WI38 (cell line): ENCODE measurements around the gene PAK1.

Experiments used
- H3K4me3 ChIP-seq: 2 replicates; pipeline ENCODE4 v1.5.1; 2011; ENCODE audit warnings: low read depth, mild to moderate bottlenecking, control low read depth, low read length
- TF ChIP-seq, protein P1 (sequence below): IDR thresholded peaks from 2 replicates; pipeline ENCODE4 v1.5.1; 2012; ENCODE audit warnings: low read depth, mild to moderate bottlenecking, control low read depth, low read length

The PAK1 gene

GRCh38 chr11:77515063-77515462 is 41.2 kb upstream of the PAK1 start:
- TF ChIP-seq, protein P1, sequence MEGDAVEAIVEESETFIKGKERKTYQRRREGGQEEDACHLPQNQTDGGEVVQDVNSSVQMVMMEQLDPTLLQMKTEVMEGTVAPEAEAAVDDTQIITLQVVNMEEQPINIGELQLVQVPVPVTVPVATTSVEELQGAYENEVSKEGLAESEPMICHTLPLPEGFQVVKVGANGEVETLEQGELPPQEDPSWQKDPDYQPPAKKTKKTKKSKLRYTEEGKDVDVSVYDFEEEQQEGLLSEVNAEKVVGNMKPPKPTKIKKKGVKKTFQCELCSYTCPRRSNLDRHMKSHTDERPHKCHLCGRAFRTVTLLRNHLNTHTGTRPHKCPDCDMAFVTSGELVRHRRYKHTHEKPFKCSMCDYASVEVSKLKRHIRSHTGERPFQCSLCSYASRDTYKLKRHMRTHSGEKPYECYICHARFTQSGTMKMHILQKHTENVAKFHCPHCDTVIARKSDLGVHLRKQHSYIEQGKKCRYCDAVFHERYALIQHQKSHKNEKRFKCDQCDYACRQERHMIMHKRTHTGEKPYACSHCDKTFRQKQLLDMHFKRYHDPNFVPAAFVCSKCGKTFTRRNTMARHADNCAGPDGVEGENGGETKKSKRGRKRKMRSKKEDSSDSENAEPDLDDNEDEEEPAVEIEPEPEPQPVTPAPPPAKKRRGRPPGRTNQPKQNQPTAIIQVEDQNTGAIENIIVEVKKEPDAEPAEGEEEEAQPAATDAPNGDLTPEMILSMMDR = no peak
- no peak overlapping the region for H3K4me3 ChIP-seq

GRCh38 chr11:77512092-77512491 is 38.2 kb upstream of the PAK1 start:
- no peak overlapping the region for H3K4me3 ChIP-seq
- TF ChIP-seq, protein P1 = no peak

DNA sequence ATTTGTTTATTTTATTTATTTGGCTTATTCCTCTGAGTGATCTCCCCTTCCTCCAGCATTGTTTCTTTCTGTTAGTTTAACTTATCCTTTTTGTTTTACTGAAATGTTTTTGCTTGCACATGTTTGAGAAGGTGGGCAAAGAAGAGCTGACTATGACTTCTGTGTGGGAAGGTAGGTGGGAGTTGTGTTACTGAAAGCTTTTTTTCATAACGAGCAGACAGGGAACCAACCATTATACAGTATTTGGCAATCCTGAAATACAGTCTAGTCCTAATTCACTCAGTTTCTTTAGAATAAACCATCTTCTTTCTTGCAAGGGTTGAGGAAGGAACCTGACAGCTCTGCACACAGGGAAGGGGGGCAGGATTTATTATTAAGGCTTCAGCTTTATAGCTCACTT is 37.0 kb upstream of the PAK1 start:
- no peak overlapping the region for H3K4me3 ChIP-seq
- TF ChIP-seq, protein P1 = no peak

DNA sequence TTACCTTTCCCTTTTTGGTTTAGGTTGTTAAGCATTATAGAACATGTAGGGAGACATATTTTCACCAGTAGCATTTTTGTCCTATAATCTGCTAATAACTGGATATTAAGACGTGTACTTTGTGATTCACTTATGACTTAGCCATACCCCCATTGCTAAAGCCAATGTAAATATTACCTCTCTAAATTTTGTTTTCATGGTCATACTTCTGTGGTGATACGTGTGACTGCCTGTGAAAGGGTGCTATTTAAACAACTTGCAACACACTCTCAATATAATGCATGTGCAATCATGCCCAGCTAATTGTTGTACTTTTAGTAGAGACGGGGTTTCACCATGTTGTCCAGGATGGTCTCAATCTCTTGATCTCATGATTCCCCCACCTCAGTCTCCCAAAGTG is 36.2 kb upstream of the PAK1 start:
- no peak overlapping the region for H3K4me3 ChIP-seq
- TF ChIP-seq, protein P1 = no peak

GRCh38 chr11:77508019-77508418 is 34.1 kb upstream of the PAK1 start:
- no peak overlapping the region for H3K4me3 ChIP-seq
- TF ChIP-seq, protein P1 = no peak

DNA sequence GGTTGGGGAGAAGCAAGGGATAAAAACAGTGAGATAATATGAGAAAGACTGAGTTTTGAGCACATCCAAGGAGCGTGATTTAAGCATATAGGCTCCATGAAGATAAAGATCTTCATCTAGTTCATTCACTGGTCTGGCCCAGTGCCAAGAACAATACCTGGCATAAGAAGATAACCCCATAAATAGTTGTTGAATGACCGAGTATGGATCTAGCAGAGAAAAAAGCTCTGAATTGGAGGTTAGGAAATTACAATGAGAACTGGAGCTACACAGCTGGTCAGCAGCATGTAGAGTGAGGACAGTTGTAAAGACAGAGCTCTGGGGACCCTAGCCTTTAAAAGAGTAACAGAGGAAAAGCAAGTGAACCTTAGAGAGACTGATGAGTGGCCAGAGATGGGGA is 33.0 kb upstream of the PAK1 start:
- H3K4me3 ChIP-seq = no peak overlapping the region
- TF ChIP-seq, protein P1 = no peak

DNA sequence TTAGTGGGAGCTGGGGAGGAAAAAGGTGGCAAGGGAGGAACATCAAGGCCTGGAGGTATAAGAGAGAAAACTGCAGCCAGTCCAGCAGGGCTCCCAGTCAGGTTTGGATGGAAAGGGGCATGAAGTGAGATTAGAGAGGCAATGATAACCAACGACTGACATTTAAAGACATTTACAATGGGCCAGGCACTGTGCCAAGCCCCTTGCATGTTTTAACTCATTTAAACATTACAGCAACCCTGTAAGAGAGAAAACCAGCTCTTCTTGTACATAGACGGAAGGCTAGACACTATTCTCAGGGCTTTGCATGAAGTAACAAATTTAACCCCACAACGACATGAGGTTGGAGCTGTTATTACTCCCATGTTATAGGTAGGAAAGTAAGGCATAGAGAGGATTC is 32.1 kb upstream of the PAK1 start:
- no peak overlapping the region for H3K4me3 ChIP-seq
- TF ChIP-seq, protein P1 = no peak
